Karpas-422 (cell line): ENCODE results near the gene CHPT1. TPM values are rescaled to one million over a fixed set of nuclear protein-coding genes. Genes with fewer than 3 reads are reported as not detected.

Experiments
- DNase-seq: peaks from one replicate; pipeline ENCODE4 v3.0.0-alpha.2; 2015
- H2AFZ ChIP-seq: fragments of 200-600 bp; sonication (generic); 2 replicates; pipeline ENCODE4 v1.6.1; 2014; ENCODE audit warnings: antibody characterized with exemption, low read length, mixed read lengths
- H3K27ac ChIP-seq: fragments of 200-600 bp; sonication (generic); 2 replicates; pipeline ENCODE4 v1.5.1; 2014; ENCODE audit warnings: mild to moderate bottlenecking, low read length, moderate library complexity
- H3K27me3 ChIP-seq: fragments of 200-600 bp; sonication (generic); 2 replicates; pipeline ENCODE4 v1.6.1; 2014; ENCODE audit warnings: low read length, mixed read lengths
- H3K36me3 ChIP-seq: fragments of 200-600 bp; sonication (generic); 2 replicates; pipeline ENCODE4 v1.6.1; 2014; ENCODE audit warnings: low read length, mixed read lengths; ENCODE audit not compliant: insufficient read depth
- H3K4me1 ChIP-seq: fragments of 200-600 bp; sonication (generic); 2 replicates; pipeline ENCODE4 v1.6.1; 2014; ENCODE audit warnings: mild to moderate bottlenecking, low read length, mixed read lengths
- H3K4me2 ChIP-seq: fragments of 200-600 bp; sonication (generic); 2 replicates; pipeline ENCODE4 v1.6.1; 2014; ENCODE audit warnings: low read length, low read depth, mild to moderate bottlenecking; ENCODE audit not compliant: poor library complexity, severe bottlenecking
- H3K4me3 ChIP-seq: fragments of 200-600 bp; sonication (generic); 2 replicates; pipeline ENCODE4 v1.5.1; 2014; ENCODE audit warnings: mild to moderate bottlenecking, antibody characterized with exemption, low read length, mixed read lengths
- H3K79me2 ChIP-seq: fragments of 200-600 bp; sonication (generic); 2 replicates; pipeline ENCODE4 v1.6.1; 2014; ENCODE audit warnings: mild to moderate bottlenecking, low read length, mixed read lengths
- H3K9ac ChIP-seq: fragments of 200-600 bp; sonication (generic); 2 replicates; pipeline ENCODE4 v1.6.0; 2014; ENCODE audit warnings: low read length
- H3K9me2 ChIP-seq: fragments of 200-600 bp; sonication (generic), shearing (Covaris generic); replicated peaks from 2 replicates; pipeline ENCODE4 v1.6.0; 2014; ENCODE audit warnings: mild to moderate bottlenecking, low read length, moderate library complexity; ENCODE audit not compliant: insufficient read depth
- H3K9me3 ChIP-seq: fragments of 300-700, 200-600 bp; sonication (generic); 2 replicates; pipeline ENCODE4 v1.6.1; 2014; ENCODE audit warnings: low read length, mixed read lengths
- H4K20me1 ChIP-seq: fragments of 200-600 bp; sonication (generic); 2 replicates; pipeline ENCODE4 v1.6.1; 2014; ENCODE audit warnings: mild to moderate bottlenecking, antibody characterized with exemption, low read length, low read depth; ENCODE audit not compliant: insufficient read depth
- total RNA-seq: library from RNA; depleted of rRNA; stranded (reverse); fragments of >200 nt; shearing (Covaris generic); gene quantifications from 2 replicates; pipeline ENCODE4 v1.2.3, GENCODE V29; 2014; ENCODE audit warnings: low replicate concordance; rRNA removed

CHPT1 gene
- total RNA-seq, result 0.11 TPM in 1 of 2 replicates, not detected in the other

- H4K20me1 ChIP-seq, result no peaks in the 10 kb centered on the region
- no peaks in the 10 kb centered on the region for H3K4me1 ChIP-seq
- no peaks in the 10 kb centered on the region for H3K79me2 ChIP-seq
- H3K36me3 ChIP-seq, result no peaks in the 10 kb centered on the region
- no peak for DNase-seq
- no peaks in the 10 kb centered on the region for H3K9me3 ChIP-seq
- H3K9me2 ChIP-seq, result no peaks in the 10 kb centered on the region
- no peak within 1 kb of the TSS for H3K4me3 ChIP-seq
- no peaks in the 10 kb centered on the region for H3K27me3 ChIP-seq
- no peak within 1 kb of the TSS for H2AFZ ChIP-seq
- H3K9ac ChIP-seq, result no peak within 1 kb of the TSS
- H3K27ac ChIP-seq, result no peak within 1 kb of the TSS
- no peak within 1 kb of the TSS for H3K4me2 ChIP-seq
Measured at GRCh38 chr12:101697197-101697929, at the start of gene CHPT1. TSS of gene CHPT1 (plus strand) at chr12:101697640. CDS start at chr12:101697862, 222 bp downstream.

- no peaks in the 10 kb centered on the region for H3K36me3 ChIP-seq
- H3K4me3 ChIP-seq, result no peak overlapping the region
- no peak overlapping the region for H3K4me2 ChIP-seq
- H3K9me2 ChIP-seq, result no peaks in the 10 kb centered on the region
- no peaks in the 10 kb centered on the region for H3K79me2 ChIP-seq
- no peak overlapping the region for H3K27ac ChIP-seq
- no peaks in the 10 kb centered on the region for H3K4me1 ChIP-seq
- no peak overlapping the region for H3K9ac ChIP-seq
- DNase-seq, result no peak
- H4K20me1 ChIP-seq, result no peaks in the 10 kb centered on the region
- no peak overlapping the region for H2AFZ ChIP-seq
- no peaks in the 10 kb centered on the region for H3K9me3 ChIP-seq
- no peaks in the 10 kb centered on the region for H3K27me3 ChIP-seq
Measured at GRCh38 chr12:101647711-101648110, 49.7 kb upstream of the CHPT1 start.

- H3K4me1 ChIP-seq, result no peaks in the 10 kb centered on the region
- no peaks in the 10 kb centered on the region for H3K36me3 ChIP-seq
- H3K4me3 ChIP-seq, result no peak overlapping the region
Measured at GRCh38 chr12:101648195-101648594, 49.2 kb upstream of the CHPT1 start.

GRCh38 chr12:101650346-101651117 lies 46.9 kb upstream of the CHPT1 start:
- Histone ChIP-seq H3K4me1 (no peaks in the 10 kb centered on the region), H3K27me3 (no peaks in the 10 kb centered on the region), H2AFZ (no peak overlapping the region), H3K79me2 (no peaks in the 10 kb centered on the region), H4K20me1 (no peaks in the 10 kb centered on the region), H3K9ac (no peak overlapping the region), H3K9me3 (no peaks in the 10 kb centered on the region), H3K4me2 (no peak overlapping the region), H3K27ac (no peak overlapping the region), H3K9me2 (no peaks in the 10 kb centered on the region), H3K36me3 (no peaks in the 10 kb centered on the region), H3K4me3 (no peak overlapping the region)
- no peak for DNase-seq

More at GRCh38 chr12:101648195-101648594, 49.2 kb upstream of the CHPT1 start:
- H3K27me3 ChIP-seq, result no peaks in the 10 kb centered on the region
- no peak overlapping the region for H3K4me2 ChIP-seq
- H3K9me2 ChIP-seq, result no peaks in the 10 kb centered on the region
- no peaks in the 10 kb centered on the region for H4K20me1 ChIP-seq
- H3K9me3 ChIP-seq, result no peaks in the 10 kb centered on the region
- H3K9ac ChIP-seq, result no peak overlapping the region
- DNase-seq, result no peak
- no peaks in the 10 kb centered on the region for H3K79me2 ChIP-seq
- no peak overlapping the region for H3K27ac ChIP-seq
- H2AFZ ChIP-seq, result no peak overlapping the region

GRCh38 chr12:101653030-101653429 lies 44.4 kb upstream of the CHPT1 start:
- H2AFZ ChIP-seq, result no peak overlapping the region
- H3K4me3 ChIP-seq, result no peak overlapping the region
- DNase-seq, result no peak
- H3K27me3 ChIP-seq, result no peaks in the 10 kb centered on the region
- H4K20me1 ChIP-seq, result no peaks in the 10 kb centered on the region
- H3K4me2 ChIP-seq, result no peak overlapping the region
- H3K9me3 ChIP-seq, result no peaks in the 10 kb centered on the region
- H3K79me2 ChIP-seq, result no peaks in the 10 kb centered on the region
- H3K36me3 ChIP-seq, result no peaks in the 10 kb centered on the region
- no peaks in the 10 kb centered on the region for H3K4me1 ChIP-seq
- no peaks in the 10 kb centered on the region for H3K9me2 ChIP-seq
- H3K9ac ChIP-seq, result no peak overlapping the region
- no peak overlapping the region for H3K27ac ChIP-seq

GRCh38 chr12:101653503-101653902 lies 43.9 kb upstream of the CHPT1 start:
- Histone ChIP-seq H3K4me3 (no peak overlapping the region), H3K9me2 (no peaks in the 10 kb centered on the region), H3K27ac (no peak overlapping the region), H3K9ac (no peak overlapping the region), H2AFZ (no peak overlapping the region), H3K4me1 (no peaks in the 10 kb centered on the region), H3K27me3 (no peaks in the 10 kb centered on the region), H3K9me3 (no peaks in the 10 kb centered on the region), H3K79me2 (no peaks in the 10 kb centered on the region), H3K36me3 (no peaks in the 10 kb centered on the region), H3K4me2 (no peak overlapping the region), H4K20me1 (no peaks in the 10 kb centered on the region)
- DNase-seq, result no peak

- H3K4me1 ChIP-seq, result no peaks in the 10 kb centered on the region
- no peaks in the 10 kb centered on the region for H3K27me3 ChIP-seq
- H3K4me3 ChIP-seq, result no peak overlapping the region
- H3K9ac ChIP-seq, result no peak overlapping the region
- H3K9me3 ChIP-seq, result no peaks in the 10 kb centered on the region
- no peak overlapping the region for H3K27ac ChIP-seq
- no peak overlapping the region for H3K4me2 ChIP-seq
- DNase-seq, result no peak
- no peaks in the 10 kb centered on the region for H4K20me1 ChIP-seq
- H3K36me3 ChIP-seq, result no peaks in the 10 kb centered on the region
- no peak overlapping the region for H2AFZ ChIP-seq
- H3K9me2 ChIP-seq, result no peaks in the 10 kb centered on the region
- no peaks in the 10 kb centered on the region for H3K79me2 ChIP-seq
Measured at GRCh38 chr12:101654442-101654841, 43.0 kb upstream of the CHPT1 start.

- H3K27ac ChIP-seq, result no peak overlapping the region
- no peaks in the 10 kb centered on the region for H3K79me2 ChIP-seq
- no peaks in the 10 kb centered on the region for H3K4me1 ChIP-seq
- H3K36me3 ChIP-seq, result no peaks in the 10 kb centered on the region
- DNase-seq, result no peak
- no peaks in the 10 kb centered on the region for H3K9me3 ChIP-seq
- H4K20me1 ChIP-seq, result no peaks in the 10 kb centered on the region
- H3K9ac ChIP-seq, result no peak overlapping the region
- H3K4me2 ChIP-seq, result no peak overlapping the region
- no peaks in the 10 kb centered on the region for H3K9me2 ChIP-seq
- H3K4me3 ChIP-seq, result no peak overlapping the region
- H2AFZ ChIP-seq, result no peak overlapping the region
- H3K27me3 ChIP-seq, result no peaks in the 10 kb centered on the region
Measured at GRCh38 chr12:101655393-101655792, 42.0 kb upstream of the CHPT1 start.
